ENCODE results near the gene ST8SIA2. TPM values are rescaled to one million over a fixed set of nuclear protein-coding genes. Genes with fewer than 3 reads are reported as not detected.

The ST8SIA2 gene
- total RNA-seq, 2 donors from 2014 or later: not detected

DNA sequence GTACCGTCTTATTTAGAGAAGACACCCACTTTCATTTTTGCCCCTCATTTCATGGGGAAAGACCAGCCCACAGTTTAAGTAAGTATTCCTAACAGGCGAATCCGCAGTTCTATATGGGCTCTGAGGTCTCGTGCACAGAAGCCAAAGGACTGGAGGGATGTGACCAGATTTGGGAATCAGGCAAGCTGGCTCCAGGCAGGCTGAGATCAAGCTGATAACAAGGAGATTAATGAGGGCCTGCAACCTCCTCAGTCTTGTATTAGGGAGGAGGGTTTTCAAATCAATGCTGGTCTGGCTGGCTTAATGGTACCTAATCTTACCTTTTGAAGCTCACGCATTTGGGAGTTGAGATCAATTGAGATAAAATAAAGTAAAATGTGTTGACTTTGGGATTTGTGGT lies 15.3 kb downstream of the ST8SIA2 start:
- H3K9me3 Mint-ChIP-seq: no peaks in the 10 kb centered on the region

DNA sequence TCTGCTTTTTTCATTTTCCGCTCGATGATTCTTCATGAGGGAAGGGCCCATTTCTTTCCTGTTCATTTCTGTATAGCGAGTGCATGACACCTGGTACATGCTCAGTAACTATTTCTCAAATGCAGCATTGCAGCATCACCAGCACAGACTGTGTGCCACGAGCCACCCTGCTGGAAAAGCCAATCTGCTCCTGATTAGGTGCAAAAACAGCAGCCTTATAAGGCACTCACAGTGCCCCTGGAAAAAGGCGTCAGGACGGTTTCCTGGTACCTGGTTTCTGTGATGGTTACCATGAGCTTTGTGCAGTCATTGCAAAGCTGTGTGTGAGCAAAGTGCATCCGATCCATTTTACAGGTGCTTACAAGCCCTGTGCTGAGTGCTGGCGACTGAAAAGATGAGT lies 15.8 kb downstream of the ST8SIA2 start:
- ATAC-seq (replicated peaks): no peak
- no peak overlapping the region for H3K4me3 Mint-ChIP-seq

More for the DNA sequence above, 15.3 kb downstream of the ST8SIA2 start:
- no peak overlapping the region for H3K27ac Mint-ChIP-seq
- ATAC-seq (replicated peaks): no peak
- H3K27me3 Mint-ChIP-seq: peaks cover 22% of the 10 kb centered on the region
- no peaks in the 10 kb centered on the region for H3K36me3 Mint-ChIP-seq (ENCODE audit: low read depth)
- H3K4me1 Mint-ChIP-seq: no peaks in the 10 kb centered on the region
- H3K4me3 Mint-ChIP-seq: no peak overlapping the region

DNA sequence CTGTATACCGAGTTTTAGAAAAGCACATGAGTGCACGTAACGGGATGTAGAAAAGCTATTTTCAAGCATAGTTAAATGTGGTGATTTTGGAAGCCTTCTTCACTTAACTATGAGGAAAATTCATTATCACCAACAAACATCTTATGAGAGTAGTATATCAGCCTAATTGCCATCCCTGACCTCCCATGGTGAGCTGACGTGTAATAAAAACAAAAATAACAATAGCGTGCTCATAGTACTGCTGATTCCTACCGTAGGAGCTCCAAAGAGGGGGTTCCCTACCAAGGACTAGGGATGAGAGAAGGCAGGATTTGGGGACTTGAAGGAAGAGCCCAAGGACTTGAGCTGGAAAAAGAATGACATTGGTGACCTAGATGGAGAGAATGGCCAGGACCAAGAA lies 16.9 kb downstream of the ST8SIA2 start:
- ATAC-seq (replicated peaks): no peak
- Mint-ChIP-seq H3K9me3 (no peaks in the 10 kb centered on the region), H3K27me3 (peaks cover 23% of the 10 kb centered on the region), H3K4me3 (no peak overlapping the region), H3K27ac (no peak overlapping the region), H3K4me1 (no peaks in the 10 kb centered on the region), H3K36me3 (ENCODE audit: low read depth) (no peaks in the 10 kb centered on the region)

More for the DNA sequence above, 15.8 kb downstream of the ST8SIA2 start:
- no peaks in the 10 kb centered on the region for H3K36me3 Mint-ChIP-seq (ENCODE audit: low read depth)
- H3K9me3 Mint-ChIP-seq: no peaks in the 10 kb centered on the region
- H3K4me1 Mint-ChIP-seq: no peaks in the 10 kb centered on the region
- peaks cover 22% of the 10 kb centered on the region for H3K27me3 Mint-ChIP-seq
- no peak overlapping the region for H3K27ac Mint-ChIP-seq

DNA sequence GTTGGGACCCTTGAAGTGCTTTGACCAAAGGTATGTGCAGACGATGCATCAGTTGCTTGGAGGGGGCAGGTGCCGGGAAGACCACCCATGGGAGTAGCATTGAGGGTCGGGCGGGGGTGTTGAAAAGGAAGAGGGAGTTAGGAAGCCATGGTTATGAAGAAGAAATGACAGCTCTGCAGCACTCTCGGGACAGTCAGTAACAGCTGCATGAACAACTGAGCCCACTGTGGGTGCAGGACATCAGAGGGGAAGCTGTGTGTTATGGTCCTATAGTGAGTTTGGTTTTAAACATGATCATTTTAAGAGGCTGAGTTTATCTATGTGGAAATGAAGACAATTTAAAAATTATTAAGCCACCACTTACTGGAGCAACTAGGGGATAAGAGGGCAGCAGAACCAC lies 17.6 kb downstream of the ST8SIA2 start:
- Mint-ChIP-seq H3K36me3 (ENCODE audit: low read depth) (no peaks in the 10 kb centered on the region), H3K4me3 (no peak overlapping the region), H3K4me1 (no peaks in the 10 kb centered on the region), H3K9me3 (no peaks in the 10 kb centered on the region), H3K27me3 (peaks cover 27% of the 10 kb centered on the region), H3K27ac (no peak overlapping the region)
- no peak for ATAC-seq (replicated peaks)

DNA sequence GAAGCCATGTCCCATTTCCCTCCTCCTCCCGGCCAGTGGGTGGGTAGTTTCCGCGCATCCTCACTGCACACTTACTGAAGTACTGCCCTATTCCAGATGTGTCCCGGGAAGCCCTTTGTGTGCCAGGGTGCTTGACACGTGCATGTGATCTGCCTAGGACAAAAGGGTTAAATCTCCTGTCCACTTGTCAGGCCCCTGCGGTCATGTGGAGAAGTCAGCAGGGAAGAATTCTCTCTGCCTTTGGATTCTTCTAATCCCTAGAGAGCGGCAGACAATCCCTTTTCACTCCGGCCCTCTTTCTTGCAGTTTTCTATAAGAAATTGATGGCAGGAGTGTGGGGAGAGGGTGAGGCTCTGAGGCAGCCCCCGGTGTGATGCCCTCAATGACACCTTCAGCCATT lies 19.8 kb downstream of the ST8SIA2 start:
- ATAC-seq (replicated peaks): no peak
- Mint-ChIP-seq H3K27ac (no peak overlapping the region), H3K9me3 (no peaks in the 10 kb centered on the region), H3K36me3 (ENCODE audit: low read depth) (no peaks in the 10 kb centered on the region), H3K4me3 (no peak overlapping the region), H3K27me3 (peaks cover 32% of the 10 kb centered on the region), H3K4me1 (no peaks in the 10 kb centered on the region)

DNA sequence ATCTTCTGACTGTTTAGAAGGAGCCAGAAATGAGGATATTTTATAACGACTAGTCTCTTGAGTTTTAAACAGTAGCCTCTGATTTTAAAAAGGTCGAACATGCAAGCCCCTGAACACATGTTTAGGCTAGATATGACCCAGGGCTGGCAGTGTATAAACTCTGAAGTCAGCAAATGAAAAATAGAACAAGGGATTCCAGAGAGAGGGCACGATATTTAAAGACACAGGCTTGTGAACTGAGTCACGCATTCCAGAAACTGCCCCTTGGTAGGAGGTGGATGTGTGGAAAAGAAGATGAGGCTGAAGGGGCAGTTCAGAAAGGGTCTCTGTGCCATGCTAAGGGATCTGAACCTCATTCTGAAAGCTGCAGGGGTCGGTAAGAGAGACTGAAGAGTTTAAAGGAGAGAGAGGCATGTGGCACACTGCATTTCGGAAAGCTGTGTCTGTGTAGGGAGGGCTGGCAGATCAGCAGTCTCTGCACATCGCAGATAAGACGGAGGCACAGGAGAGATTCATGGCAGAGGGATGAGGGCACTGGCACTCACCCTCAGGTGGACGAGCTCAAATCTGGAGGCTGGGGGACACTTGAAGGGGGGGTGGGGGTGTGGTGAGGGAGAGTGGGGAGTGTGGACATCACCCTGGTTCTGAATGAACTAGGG lies 22.1 kb downstream of the ST8SIA2 start:
- H3K4me1 Mint-ChIP-seq: no peaks in the 10 kb centered on the region
- no peaks in the 10 kb centered on the region for H3K9me3 Mint-ChIP-seq
- no peak overlapping the region for H3K27ac Mint-ChIP-seq
- H3K4me3 Mint-ChIP-seq: no peak overlapping the region
- H3K36me3 Mint-ChIP-seq (ENCODE audit: low read depth): no peaks in the 10 kb centered on the region
- no peak for ATAC-seq (replicated peaks)
- peaks cover 31% of the 10 kb centered on the region for H3K27me3 Mint-ChIP-seq

DNA sequence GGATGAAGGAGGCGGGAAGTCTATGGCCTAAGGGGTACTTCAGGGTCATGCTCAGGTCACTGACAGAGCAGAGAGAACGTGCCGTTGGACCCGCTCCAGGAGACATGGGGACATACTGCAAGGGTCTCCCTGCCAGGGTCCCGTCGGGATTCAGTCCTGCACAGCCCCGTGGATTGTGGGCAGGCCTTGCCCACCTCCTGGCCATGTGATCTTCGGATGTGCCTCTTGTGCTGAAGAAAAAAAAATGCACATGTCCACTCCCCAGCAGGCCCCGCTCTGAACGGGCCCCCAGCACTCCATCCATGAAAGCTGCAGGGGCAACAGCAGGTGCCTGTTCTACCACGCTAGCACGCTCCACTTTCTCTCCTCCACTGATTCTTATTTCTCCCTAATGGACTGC lies 22.9 kb downstream of the ST8SIA2 start:
- Mint-ChIP-seq H3K4me3 (no peak overlapping the region), H3K27ac (no peak overlapping the region), H3K9me3 (no peaks in the 10 kb centered on the region), H3K27me3 (peaks cover 24% of the 10 kb centered on the region), H3K36me3 (ENCODE audit: low read depth) (no peaks in the 10 kb centered on the region), H3K4me1 (no peaks in the 10 kb centered on the region)
- ATAC-seq (replicated peaks): no peak

DNA sequence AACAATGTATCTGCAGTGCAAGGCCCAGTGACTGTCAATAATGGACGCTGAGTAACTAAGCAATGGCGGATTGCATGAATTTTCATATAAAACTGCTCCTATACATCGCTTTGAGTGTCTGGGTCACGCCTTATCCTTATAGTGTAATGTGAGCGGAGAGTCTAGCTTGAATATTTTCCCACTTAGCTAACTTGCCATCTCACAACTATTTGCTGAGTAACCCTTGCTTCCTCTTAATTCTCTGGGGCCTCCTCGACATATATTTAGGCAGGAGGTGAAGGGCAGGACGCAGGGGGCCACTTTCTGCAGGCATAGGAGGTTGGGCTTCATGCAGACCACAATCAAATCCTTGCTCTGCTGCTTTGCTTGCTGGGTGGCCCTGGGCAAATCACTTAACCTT lies 24.0 kb downstream of the ST8SIA2 start:
- no peak overlapping the region for H3K4me3 Mint-ChIP-seq
- H3K36me3 Mint-ChIP-seq (ENCODE audit: low read depth): no peaks in the 10 kb centered on the region
- no peak for ATAC-seq (replicated peaks)
- H3K27ac Mint-ChIP-seq: no peak overlapping the region
- H3K9me3 Mint-ChIP-seq: no peaks in the 10 kb centered on the region
- no peaks in the 10 kb centered on the region for H3K4me1 Mint-ChIP-seq
- peaks cover 21% of the 10 kb centered on the region for H3K27me3 Mint-ChIP-seq

DNA sequence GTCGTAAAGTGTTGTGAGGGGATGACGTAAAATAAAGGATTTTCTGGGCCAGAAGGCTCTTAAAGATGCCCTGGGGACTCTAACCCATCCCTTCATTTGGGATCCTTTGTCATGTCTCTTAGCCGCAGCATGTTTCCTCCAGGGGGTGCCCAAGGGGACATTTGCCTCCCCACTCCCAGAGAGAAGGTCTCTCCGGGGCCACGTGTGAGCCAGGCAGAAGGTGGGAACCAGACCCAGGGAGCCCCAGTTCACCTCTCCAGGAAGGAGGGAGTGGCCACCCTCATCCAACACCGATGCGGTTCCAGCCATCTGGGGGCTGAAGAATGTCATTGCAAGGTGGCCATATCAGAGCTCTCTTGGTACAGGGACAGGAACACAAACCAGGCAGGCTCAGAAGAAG lies 25.2 kb downstream of the ST8SIA2 start:
- Mint-ChIP-seq H3K9me3 (no peaks in the 10 kb centered on the region), H3K4me1 (no peaks in the 10 kb centered on the region), H3K27me3 (peaks cover 22% of the 10 kb centered on the region), H3K27ac (no peak overlapping the region), H3K36me3 (ENCODE audit: low read depth) (no peaks in the 10 kb centered on the region), H3K4me3 (no peak overlapping the region)
- ATAC-seq (replicated peaks): no peak

DNA sequence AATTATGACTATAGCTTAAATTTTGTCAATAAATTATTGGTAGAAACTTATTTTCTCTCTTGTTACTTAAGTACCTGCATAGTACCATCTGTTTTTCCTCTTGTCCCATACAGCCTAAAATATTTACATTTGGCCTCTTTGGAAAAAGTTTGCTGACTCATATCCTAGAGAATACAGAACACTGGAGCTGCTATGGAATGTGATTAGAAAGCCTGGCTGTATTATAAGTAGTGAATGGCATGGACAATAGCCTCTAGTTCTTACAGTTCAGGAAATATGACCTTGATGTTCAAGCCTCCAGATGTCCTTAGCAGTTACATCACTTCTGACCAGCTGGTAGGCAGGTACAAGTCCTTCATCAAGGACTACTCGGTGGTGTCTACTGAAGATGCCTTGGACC lies 28.3 kb downstream of the ST8SIA2 start:
- ATAC-seq (replicated peaks): no peak
- Mint-ChIP-seq H3K27me3 (peaks cover 29% of the 10 kb centered on the region), H3K27ac (no peak overlapping the region), H3K36me3 (ENCODE audit: low read depth) (no peaks in the 10 kb centered on the region), H3K9me3 (no peaks in the 10 kb centered on the region), H3K4me3 (no peak overlapping the region), H3K4me1 (no peaks in the 10 kb centered on the region)

DNA sequence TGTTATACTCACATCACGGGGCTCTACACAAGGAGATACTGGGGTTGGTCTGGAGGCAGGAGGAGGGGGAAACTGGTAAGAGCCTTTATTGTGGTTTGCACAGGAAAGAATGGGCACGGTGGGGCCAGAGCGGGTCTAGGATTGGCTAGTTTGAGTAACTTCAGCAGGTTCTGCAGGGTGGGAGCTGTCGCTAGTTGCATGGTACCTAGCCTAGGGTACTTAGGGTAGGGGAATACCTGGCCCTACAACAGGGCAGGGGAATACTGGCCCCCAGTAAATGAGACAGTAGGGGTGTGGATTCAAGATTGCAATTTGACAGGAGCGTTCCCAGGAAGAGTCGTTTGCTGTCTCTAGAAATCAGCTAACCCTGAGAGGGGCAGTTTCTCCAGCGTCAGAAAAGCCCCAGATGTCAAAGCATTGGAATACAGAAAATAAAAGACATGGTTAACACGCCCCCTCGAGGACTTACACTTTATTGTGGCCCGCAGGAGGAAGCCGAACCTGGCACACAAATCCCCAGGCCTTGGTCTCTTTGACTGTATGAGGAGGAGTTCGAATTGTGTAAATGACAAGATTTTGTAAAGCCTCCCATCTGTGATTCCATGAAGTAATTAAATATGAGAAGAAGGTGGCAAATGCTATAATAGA lies 32.0 kb downstream of the ST8SIA2 start:
- peaks cover 32% of the 10 kb centered on the region for H3K27me3 Mint-ChIP-seq
- no peak overlapping the region for H3K27ac Mint-ChIP-seq
- no peak overlapping the region for H3K4me3 Mint-ChIP-seq
- no peak for ATAC-seq (replicated peaks)
- H3K9me3 Mint-ChIP-seq: no peaks in the 10 kb centered on the region
- H3K4me1 Mint-ChIP-seq: no peaks in the 10 kb centered on the region
- H3K36me3 Mint-ChIP-seq (ENCODE audit: low read depth): no peaks in the 10 kb centered on the region

DNA sequence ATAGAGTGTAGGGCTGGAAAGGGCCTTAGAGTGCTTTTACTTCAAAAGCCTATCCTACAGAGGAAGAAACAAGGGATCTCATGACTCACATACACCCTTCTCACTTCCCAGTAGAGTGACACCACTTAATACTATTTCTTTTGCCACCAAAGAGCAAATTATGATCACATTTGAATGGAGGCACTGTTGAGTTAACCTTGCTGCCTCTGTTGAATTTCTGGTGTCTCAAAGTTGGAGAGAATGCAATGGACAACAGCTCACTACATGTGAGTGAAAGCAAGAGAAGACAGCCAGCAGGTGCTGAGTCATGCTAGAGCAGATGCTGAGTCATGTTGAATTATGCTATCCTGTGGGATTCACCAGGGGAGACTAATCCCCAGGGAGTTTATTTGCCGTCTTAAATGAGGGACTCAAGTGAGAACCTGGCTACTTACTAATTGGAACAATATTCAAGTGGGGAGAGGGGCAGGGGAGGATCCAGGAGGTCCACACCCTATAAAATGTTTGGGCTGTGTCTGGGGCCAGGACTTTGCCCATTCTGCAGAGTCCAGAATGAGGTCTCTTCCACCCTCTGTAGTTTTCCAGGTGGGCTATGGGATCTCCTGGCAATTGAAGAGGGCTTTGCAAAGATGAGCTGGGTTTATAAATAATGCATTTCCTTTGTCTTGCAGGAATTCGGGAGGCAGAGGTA lies 35.8 kb downstream of the ST8SIA2 start:
- Mint-ChIP-seq H3K27me3 (peaks cover 34% of the 10 kb centered on the region), H3K9me3 (no peaks in the 10 kb centered on the region), H3K36me3 (ENCODE audit: low read depth) (no peaks in the 10 kb centered on the region), H3K27ac (no peak overlapping the region), H3K4me1 (no peaks in the 10 kb centered on the region), H3K4me3 (no peak overlapping the region)
- no peak for ATAC-seq (replicated peaks)

DNA sequence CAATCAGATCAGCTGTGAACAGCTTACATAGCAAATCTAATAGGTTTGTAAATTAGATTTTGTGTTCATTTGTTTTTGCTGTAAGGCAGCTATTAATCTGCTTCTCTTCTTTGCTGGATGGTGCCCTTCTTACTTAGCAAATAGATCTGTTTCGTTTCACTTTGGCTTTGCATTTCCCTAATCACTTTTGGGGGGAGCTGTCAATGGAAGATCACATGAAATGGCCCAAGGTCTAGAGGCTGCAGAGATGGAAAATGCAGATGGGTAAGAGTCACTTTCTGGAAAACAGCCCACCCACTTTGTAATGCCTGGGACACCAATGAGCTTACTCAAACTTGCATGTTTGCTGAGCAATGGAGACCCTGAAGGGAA lies 36.4 kb downstream of the ST8SIA2 start:
- Mint-ChIP-seq H3K36me3 (ENCODE audit: low read depth) (no peaks in the 10 kb centered on the region), H3K4me1 (no peaks in the 10 kb centered on the region), H3K27ac (no peak overlapping the region), H3K9me3 (no peaks in the 10 kb centered on the region), H3K4me3 (no peak overlapping the region), H3K27me3 (peaks cover 36% of the 10 kb centered on the region)
- no peak for ATAC-seq (replicated peaks)

DNA sequence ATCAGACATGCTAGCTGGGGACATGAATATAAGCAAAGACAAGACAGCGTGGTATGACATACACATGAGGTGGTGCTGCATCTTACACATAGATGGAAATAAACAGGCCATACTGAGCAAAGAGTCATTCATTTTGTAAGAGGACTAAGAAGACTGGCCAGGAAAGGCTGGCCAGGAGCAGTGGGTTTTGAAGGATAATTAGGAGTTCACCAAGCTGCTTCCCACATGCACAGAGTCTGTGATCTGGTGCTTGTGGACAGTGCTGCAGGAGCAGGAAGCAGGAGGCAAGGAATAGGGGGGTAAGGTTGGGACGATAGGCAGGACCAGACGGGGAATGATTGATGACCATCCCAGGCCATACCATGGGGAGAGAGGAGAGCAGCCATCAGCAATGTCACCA lies 41.5 kb downstream of the ST8SIA2 start:
- H3K4me1 Mint-ChIP-seq: no peaks in the 10 kb centered on the region
- H3K4me3 Mint-ChIP-seq: no peak overlapping the region
- no peak for ATAC-seq (replicated peaks)
- H3K27me3 Mint-ChIP-seq: peaks cover 28% of the 10 kb centered on the region
- H3K36me3 Mint-ChIP-seq (ENCODE audit: low read depth): no peaks in the 10 kb centered on the region
- H3K27ac Mint-ChIP-seq: no peak overlapping the region
- H3K9me3 Mint-ChIP-seq: no peaks in the 10 kb centered on the region

DNA sequence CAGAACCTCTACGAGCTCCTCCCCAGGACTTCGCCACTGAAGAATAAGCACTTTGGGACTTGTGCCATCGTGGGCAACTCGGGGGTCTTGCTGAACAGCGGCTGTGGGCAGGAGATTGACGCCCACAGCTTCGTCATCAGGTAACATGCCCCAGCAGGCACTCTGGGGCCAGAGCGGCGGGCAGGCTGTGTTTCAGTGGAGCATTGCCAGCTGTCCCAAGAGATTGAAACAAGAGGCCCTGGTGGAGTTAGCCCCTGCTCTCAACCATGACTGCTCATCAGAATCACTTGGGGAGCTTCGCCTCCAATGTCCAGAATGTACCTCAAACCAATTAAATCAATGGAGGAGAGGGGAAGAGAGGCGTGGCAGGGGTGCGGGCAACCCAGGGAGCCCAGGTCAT lies 44.8 kb downstream of the ST8SIA2 start:
- H3K9me3 Mint-ChIP-seq: no peaks in the 10 kb centered on the region
- no peak for ATAC-seq (replicated peaks)
- H3K27me3 Mint-ChIP-seq: peaks cover 23% of the 10 kb centered on the region
- no peaks in the 10 kb centered on the region for H3K4me1 Mint-ChIP-seq
- no peak overlapping the region for H3K27ac Mint-ChIP-seq
- no peaks in the 10 kb centered on the region for H3K36me3 Mint-ChIP-seq (ENCODE audit: low read depth)
- no peak overlapping the region for H3K4me3 Mint-ChIP-seq

All from activated T-helper 17 cell treated with anti-CD3 and anti-CD28 coated beads, Interleukin-2, amount 50 U/mL, for 72 hours (primary cell).